HL-60 (cell line): ENCODE data around the gene GLRX2.

ENCODE experiments used
- DNase-seq, 2 experiments: peaks; one replicate each; pipeline ENCODE4 v3.0.0-alpha.2; 2010 to 2020; ENCODE audit warnings: low read depth in 1 of 2, low spot score in 1 of 2
- H3K27ac ChIP-seq: fragments of 250-450 bp; sonication (Bioruptor Pico); replicated peaks from 2 replicates; pipeline ENCODE4 v1.5.1; 2020; ENCODE audit warnings: mild to moderate bottlenecking, moderate library complexity
- H3K27me3 ChIP-seq: fragments of 250-450 bp; sonication (Bioruptor Pico); 2 replicates; pipeline ENCODE4 v1.5.1; 2021; ENCODE audit warnings: mild to moderate bottlenecking, moderate library complexity; ENCODE audit not compliant: insufficient read depth, poor library complexity, severe bottlenecking
- H3K4me3 ChIP-seq: replicated peaks from 2 replicates; pipeline ENCODE4 v1.5.1; 2011; ENCODE audit warnings: mild to moderate bottlenecking, control low read depth, low read length; ENCODE audit not compliant: insufficient read depth
- GABPA ChIP-seq: IDR thresholded peaks from 2 replicates; pipeline ENCODE4 v1.6.1; 2012; ENCODE audit warnings: low read depth
- POLR2AphosphoS5 ChIP-seq: IDR thresholded peaks from 2 replicates; pipeline ENCODE4 v1.6.1; 2012; ENCODE audit warnings: low read depth
- SPI1 ChIP-seq: IDR thresholded peaks from 2 replicates; pipeline ENCODE4 v1.6.1; 2012; ENCODE audit warnings: low read depth, mild to moderate bottlenecking, borderline replicate concordance
- TF ChIP-seq, protein P1 (sequence below): IDR thresholded peaks from one replicate; pipeline ENCODE4 v1.5.1; 2011; ENCODE audit warnings: low read length, control low read depth, inconsistent platforms; ENCODE audit not compliant: insufficient read depth
- TF ChIP-seq, protein P2 (sequence below): IDR thresholded peaks from 2 replicates; pipeline ENCODE4 v1.6.1; 2012; ENCODE audit warnings: low read depth; ENCODE audit not compliant: insufficient replicate concordance

The GLRX2 gene

DNA sequence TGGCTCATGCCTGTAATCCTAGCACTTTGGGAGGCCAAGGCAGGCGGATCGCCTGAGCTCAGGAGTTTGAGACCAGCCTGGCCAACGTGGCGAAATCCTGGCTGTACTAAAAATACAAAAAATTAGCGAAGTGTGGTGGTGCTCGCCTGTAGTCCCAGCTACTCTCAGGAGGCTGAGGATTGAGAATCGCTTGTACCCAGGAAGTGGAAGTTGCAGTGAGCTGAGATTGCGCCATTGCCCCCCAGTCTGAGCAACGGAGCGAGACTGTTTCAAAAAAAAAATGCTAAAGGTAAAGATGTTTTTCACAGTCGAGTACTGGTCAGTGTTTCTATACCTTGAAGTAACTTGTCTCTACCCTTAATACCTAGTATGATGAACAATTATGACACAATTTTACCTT, 11.1 kb downstream of the GLRX2 start:
- no peak for TF ChIP-seq POLR2AphosphoS5
- TF ChIP-seq, protein P1, sequence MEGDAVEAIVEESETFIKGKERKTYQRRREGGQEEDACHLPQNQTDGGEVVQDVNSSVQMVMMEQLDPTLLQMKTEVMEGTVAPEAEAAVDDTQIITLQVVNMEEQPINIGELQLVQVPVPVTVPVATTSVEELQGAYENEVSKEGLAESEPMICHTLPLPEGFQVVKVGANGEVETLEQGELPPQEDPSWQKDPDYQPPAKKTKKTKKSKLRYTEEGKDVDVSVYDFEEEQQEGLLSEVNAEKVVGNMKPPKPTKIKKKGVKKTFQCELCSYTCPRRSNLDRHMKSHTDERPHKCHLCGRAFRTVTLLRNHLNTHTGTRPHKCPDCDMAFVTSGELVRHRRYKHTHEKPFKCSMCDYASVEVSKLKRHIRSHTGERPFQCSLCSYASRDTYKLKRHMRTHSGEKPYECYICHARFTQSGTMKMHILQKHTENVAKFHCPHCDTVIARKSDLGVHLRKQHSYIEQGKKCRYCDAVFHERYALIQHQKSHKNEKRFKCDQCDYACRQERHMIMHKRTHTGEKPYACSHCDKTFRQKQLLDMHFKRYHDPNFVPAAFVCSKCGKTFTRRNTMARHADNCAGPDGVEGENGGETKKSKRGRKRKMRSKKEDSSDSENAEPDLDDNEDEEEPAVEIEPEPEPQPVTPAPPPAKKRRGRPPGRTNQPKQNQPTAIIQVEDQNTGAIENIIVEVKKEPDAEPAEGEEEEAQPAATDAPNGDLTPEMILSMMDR = no peak
- TF ChIP-seq, protein P2, sequence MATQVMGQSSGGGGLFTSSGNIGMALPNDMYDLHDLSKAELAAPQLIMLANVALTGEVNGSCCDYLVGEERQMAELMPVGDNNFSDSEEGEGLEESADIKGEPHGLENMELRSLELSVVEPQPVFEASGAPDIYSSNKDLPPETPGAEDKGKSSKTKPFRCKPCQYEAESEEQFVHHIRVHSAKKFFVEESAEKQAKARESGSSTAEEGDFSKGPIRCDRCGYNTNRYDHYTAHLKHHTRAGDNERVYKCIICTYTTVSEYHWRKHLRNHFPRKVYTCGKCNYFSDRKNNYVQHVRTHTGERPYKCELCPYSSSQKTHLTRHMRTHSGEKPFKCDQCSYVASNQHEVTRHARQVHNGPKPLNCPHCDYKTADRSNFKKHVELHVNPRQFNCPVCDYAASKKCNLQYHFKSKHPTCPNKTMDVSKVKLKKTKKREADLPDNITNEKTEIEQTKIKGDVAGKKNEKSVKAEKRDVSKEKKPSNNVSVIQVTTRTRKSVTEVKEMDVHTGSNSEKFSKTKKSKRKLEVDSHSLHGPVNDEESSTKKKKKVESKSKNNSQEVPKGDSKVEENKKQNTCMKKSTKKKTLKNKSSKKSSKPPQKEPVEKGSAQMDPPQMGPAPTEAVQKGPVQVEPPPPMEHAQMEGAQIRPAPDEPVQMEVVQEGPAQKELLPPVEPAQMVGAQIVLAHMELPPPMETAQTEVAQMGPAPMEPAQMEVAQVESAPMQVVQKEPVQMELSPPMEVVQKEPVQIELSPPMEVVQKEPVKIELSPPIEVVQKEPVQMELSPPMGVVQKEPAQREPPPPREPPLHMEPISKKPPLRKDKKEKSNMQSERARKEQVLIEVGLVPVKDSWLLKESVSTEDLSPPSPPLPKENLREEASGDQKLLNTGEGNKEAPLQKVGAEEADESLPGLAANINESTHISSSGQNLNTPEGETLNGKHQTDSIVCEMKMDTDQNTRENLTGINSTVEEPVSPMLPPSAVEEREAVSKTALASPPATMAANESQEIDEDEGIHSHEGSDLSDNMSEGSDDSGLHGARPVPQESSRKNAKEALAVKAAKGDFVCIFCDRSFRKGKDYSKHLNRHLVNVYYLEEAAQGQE = no peak
- TF ChIP-seq GABPA = no peak
- no peak for TF ChIP-seq SPI1
- no peaks in the 10 kb centered on the region for H3K27me3 ChIP-seq

GRCh38 chr1:193090865-193091264, 14.3 kb downstream of the GLRX2 start:
- DNase-seq = no peak
- no peaks in the 10 kb centered on the region for H3K27me3 ChIP-seq
- H3K4me3 ChIP-seq = no peak overlapping the region
- H3K27ac ChIP-seq = no peak overlapping the region
- TF ChIP-seq POLR2AphosphoS5 (no peak), SPI1 (no peak), GABPA (no peak)
- TF ChIP-seq, protein P1 = no peak
- TF ChIP-seq, protein P2 = no peak

More for the DNA sequence above, 11.1 kb downstream of the GLRX2 start:
- peak in 1 of 2 experiments; percentile 12 for DNase-seq
- no peak overlapping the region for H3K27ac ChIP-seq
- no peak overlapping the region for H3K4me3 ChIP-seq

DNA sequence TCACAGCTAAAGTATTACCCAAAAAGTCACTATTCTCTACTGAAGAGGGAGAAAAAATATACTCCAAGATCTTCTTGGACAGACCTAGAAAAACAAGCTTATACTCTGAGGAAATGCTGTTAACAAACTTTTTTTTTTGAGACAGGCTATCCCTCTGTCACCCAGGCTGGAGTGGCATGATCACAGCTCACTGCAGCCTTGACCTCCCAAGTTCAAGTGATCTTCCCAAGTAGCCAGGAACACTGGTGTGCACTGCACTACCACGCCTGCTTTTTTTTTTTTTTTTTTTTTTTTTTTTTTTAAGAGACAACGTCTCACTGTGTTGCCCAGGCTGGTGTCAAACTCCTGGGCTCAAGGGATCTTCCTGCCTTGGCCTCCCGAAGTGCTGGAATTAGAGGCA, 17.3 kb downstream of the GLRX2 start:
- DNase-seq = no peak
- no peak overlapping the region for H3K27ac ChIP-seq
- TF ChIP-seq, protein P1 = no peak
- TF ChIP-seq POLR2AphosphoS5 = no peak
- TF ChIP-seq, protein P2 = no peak
- no peak for TF ChIP-seq GABPA
- TF ChIP-seq SPI1 = no peak
- no peaks in the 10 kb centered on the region for H3K27me3 ChIP-seq
- no peak overlapping the region for H3K4me3 ChIP-seq
